Measurements from ENCODE around the gene GOLGA6A.

Gene GOLGA6A

DNA sequence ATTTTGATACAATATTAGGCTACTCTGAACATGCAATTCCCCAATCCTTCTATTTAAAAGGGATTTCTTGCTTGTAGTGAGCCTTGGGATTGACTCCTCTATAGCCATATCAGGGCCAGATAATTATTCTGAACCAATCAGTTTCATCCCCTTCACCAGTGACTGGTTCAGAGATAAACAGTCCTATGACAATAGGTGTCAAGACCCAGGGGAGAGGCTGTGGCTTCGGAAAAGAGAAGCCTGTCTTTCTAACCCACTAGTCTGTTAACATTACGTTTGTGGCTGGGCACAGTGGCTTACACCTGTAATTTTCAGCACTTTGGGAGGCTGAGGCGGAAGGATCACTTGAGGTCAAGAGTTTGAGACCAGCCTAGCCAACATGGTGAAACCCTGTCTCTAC is 41.8 kb upstream of the GOLGA6A start:
- H3K27ac ChIP-seq (ENCODE audit: poor library complexity, severe bottlenecking), result no peak overlapping the region
- no peaks in the 10 kb centered on the region for H3K36me3 ChIP-seq (ENCODE audit: low read depth)
- H3K4me3 ChIP-seq (ENCODE audit: severe bottlenecking), result no peak overlapping the region
- no peaks in the 10 kb centered on the region for H3K9me3 ChIP-seq (ENCODE audit: severe bottlenecking)
- H3K27me3 ChIP-seq (ENCODE audit: insufficient read depth, poor library complexity, severe bottlenecking), result peaks cover 69% of the 10 kb centered on the region
- H3K4me1 ChIP-seq (ENCODE audit: insufficient read depth, poor library complexity, severe bottlenecking), result no peaks in the 10 kb centered on the region
- no peak for ATAC-seq (ENCODE audit: low read depth)
- no peak for DNase-seq (ENCODE audit: low spot score)
- TF ChIP-seq, protein P1, sequence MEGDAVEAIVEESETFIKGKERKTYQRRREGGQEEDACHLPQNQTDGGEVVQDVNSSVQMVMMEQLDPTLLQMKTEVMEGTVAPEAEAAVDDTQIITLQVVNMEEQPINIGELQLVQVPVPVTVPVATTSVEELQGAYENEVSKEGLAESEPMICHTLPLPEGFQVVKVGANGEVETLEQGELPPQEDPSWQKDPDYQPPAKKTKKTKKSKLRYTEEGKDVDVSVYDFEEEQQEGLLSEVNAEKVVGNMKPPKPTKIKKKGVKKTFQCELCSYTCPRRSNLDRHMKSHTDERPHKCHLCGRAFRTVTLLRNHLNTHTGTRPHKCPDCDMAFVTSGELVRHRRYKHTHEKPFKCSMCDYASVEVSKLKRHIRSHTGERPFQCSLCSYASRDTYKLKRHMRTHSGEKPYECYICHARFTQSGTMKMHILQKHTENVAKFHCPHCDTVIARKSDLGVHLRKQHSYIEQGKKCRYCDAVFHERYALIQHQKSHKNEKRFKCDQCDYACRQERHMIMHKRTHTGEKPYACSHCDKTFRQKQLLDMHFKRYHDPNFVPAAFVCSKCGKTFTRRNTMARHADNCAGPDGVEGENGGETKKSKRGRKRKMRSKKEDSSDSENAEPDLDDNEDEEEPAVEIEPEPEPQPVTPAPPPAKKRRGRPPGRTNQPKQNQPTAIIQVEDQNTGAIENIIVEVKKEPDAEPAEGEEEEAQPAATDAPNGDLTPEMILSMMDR (IDR thresholded peaks at IDR 0.05; ENCODE audit: poor library complexity, severe bottlenecking), result no peak

DNA sequence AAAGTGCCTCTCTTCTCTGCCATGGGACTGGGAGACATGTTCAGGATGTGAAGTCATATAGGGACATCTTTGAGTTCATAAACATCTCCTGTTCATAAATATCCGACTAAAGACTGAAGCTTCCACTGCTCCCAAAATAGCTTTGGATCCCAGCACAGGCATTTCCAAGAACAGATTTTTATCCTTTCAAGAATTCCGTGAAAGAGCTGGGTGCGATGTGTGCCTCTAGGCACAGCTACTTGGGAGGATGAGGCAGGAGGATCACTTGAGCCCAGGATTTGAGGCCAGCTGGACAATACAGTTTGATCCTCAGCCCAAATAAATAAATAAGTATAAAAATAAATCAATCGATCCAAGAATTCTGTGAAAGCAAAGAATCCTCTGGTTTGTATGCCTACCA is 41.3 kb upstream of the GOLGA6A start:
- DNase-seq (ENCODE audit: low spot score), result no peak
- no peaks in the 10 kb centered on the region for H3K9me3 ChIP-seq (ENCODE audit: severe bottlenecking)
- H3K36me3 ChIP-seq (ENCODE audit: low read depth), result no peaks in the 10 kb centered on the region
- TF ChIP-seq, protein P1 (IDR thresholded peaks at IDR 0.05; ENCODE audit: poor library complexity, severe bottlenecking), result no peak
- H3K27ac ChIP-seq (ENCODE audit: poor library complexity, severe bottlenecking), result no peak overlapping the region
- H3K4me1 ChIP-seq (ENCODE audit: insufficient read depth, poor library complexity, severe bottlenecking), result no peaks in the 10 kb centered on the region
- H3K4me3 ChIP-seq (ENCODE audit: severe bottlenecking), result no peak overlapping the region
- peaks cover 63% of the 10 kb centered on the region for H3K27me3 ChIP-seq (ENCODE audit: insufficient read depth, poor library complexity, severe bottlenecking)
- no peak for ATAC-seq (ENCODE audit: low read depth)

DNA sequence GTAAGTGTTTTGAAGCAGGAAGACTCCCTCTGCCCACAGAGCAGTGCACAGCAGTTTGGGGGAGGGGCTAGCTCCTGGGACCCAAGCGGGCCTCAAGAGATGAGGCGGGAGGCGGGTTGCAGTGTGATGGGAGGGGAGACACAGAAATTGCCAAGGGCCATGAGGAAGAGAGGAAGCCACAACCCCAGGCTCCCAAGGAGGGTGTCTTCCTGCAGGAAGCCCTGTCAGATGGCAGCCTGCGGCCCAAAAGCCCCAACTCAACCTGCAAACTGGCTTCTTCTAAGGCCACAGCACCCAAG is 40.7 kb upstream of the GOLGA6A start:
- no peak overlapping the region for H3K4me3 ChIP-seq (ENCODE audit: severe bottlenecking)
- no peak for ATAC-seq (ENCODE audit: low read depth)
- no peak overlapping the region for H3K27ac ChIP-seq (ENCODE audit: poor library complexity, severe bottlenecking)
- TF ChIP-seq, protein P1 (IDR thresholded peaks at IDR 0.05; ENCODE audit: poor library complexity, severe bottlenecking), result no peak
- H3K9me3 ChIP-seq (ENCODE audit: severe bottlenecking), result no peaks in the 10 kb centered on the region
- no peak for DNase-seq (ENCODE audit: low spot score)
- H3K4me1 ChIP-seq (ENCODE audit: insufficient read depth, poor library complexity, severe bottlenecking), result no peaks in the 10 kb centered on the region
- peaks cover 57% of the 10 kb centered on the region for H3K27me3 ChIP-seq (ENCODE audit: insufficient read depth, poor library complexity, severe bottlenecking)
- H3K36me3 ChIP-seq (ENCODE audit: low read depth), result no peaks in the 10 kb centered on the region

DNA sequence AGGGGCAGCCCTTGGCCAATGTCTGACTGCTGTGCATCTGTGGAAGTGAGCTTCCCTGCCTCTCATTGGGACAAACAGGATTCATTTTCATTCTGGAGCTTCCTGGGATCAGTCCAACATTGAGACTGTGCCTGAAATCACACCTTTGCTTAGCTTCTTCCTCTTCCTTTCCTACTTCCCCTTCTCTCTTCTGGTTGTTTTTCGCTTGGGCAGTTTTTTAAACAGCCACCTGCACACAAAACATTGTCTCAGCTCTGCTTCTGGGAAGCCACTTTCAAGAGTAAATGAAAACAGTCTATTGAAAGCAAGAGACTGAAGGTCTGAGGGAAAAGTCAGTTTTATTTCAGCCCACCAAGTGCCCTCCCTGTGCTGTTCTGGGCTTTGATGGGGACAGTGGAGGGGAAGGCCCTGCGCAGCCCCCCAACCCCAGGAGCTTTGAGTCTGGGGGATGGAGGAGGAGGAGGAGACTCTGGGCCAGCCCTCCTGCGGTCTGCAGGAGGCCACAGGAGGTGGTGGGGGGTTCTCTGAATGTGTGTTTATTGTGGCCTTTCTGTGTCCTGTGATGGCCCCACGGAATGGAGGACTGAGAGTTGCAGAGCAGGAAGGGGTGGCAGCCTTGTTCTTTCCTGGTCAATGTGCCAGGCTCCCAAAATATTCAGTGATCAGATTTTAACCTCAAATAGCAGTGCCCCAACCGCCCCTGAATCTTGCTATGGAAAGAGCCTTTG is 40.2 kb upstream of the GOLGA6A start:
- H3K9me3 ChIP-seq (ENCODE audit: severe bottlenecking), result no peaks in the 10 kb centered on the region
- no peaks in the 10 kb centered on the region for H3K36me3 ChIP-seq (ENCODE audit: low read depth)
- H3K27me3 ChIP-seq (ENCODE audit: insufficient read depth, poor library complexity, severe bottlenecking), result peaks cover 52% of the 10 kb centered on the region
- no peak overlapping the region for H3K4me3 ChIP-seq (ENCODE audit: severe bottlenecking)
- DNase-seq (ENCODE audit: low spot score) (no peak), ATAC-seq (ENCODE audit: low read depth) (no peak)
- no peaks in the 10 kb centered on the region for H3K4me1 ChIP-seq (ENCODE audit: insufficient read depth, poor library complexity, severe bottlenecking)
- H3K27ac ChIP-seq (ENCODE audit: poor library complexity, severe bottlenecking), result no peak overlapping the region
- TF ChIP-seq, protein P1 (IDR thresholded peaks at IDR 0.05; ENCODE audit: poor library complexity, severe bottlenecking), result no peak

DNA sequence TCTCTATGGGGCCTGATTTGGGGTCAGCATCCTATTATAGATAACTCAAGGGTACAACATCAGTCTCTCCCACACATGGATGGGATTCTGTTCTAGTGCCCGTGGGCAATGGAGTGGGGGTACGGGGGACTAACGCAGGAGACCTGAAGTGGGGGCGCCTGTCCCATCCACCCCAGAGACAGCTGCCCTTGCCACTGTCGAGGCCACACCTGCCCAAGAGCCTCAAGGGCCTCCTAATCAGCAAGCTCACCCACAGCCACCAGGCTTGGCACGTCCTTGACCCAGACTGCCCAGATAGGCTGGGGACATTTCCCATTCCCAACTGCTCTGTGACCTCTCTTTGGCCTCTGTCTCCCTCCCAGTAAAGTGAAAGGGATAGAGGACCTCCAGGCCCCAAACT is 39.5 kb upstream of the GOLGA6A start:
- Histone ChIP-seq H3K4me1 (ENCODE audit: insufficient read depth, poor library complexity, severe bottlenecking) (no peaks in the 10 kb centered on the region), H3K9me3 (ENCODE audit: severe bottlenecking) (no peaks in the 10 kb centered on the region), H3K36me3 (ENCODE audit: low read depth) (no peaks in the 10 kb centered on the region), H3K4me3 (ENCODE audit: severe bottlenecking) (no peak overlapping the region), H3K27me3 (ENCODE audit: insufficient read depth, poor library complexity, severe bottlenecking) (peaks cover 45% of the 10 kb centered on the region), H3K27ac (ENCODE audit: poor library complexity, severe bottlenecking) (no peak overlapping the region)
- ATAC-seq (ENCODE audit: low read depth) (no peak), DNase-seq (ENCODE audit: low spot score) (no peak)
- TF ChIP-seq, protein P1 (IDR thresholded peaks at IDR 0.05; ENCODE audit: poor library complexity, severe bottlenecking), result no peak

Data from RWPE2 (cell line).